Small intestine (tissue), 7 donors: ENCODE data around the gene LLPH. TPM values are rescaled to one million over a fixed set of nuclear protein-coding genes. Genes with fewer than 3 reads are reported as not detected.

Source experiments
- DNase-seq, 2 donors: peaks; one replicate each; pipeline versions ENCODE4 v3.0.0 to v3.0.0-alpha.2; 2013
- FAIRE-seq: peaks from 2 replicates; lab custom pipeline; 2012; peaks lifted over from hg19 to GRCh38; lab: Jason Lieb, UNC
- H3K27ac ChIP-seq, 3 donors: one replicate each; pipeline ENCODE4 v1.5.1; 2013; ENCODE audit warnings: low read length in 2 of 3, mild to moderate bottlenecking in 2 of 3, control low read depth in 1 of 3, inconsistent platforms in 1 of 3, low read depth in 1 of 3, moderate library complexity in 1 of 3
- H3K27me3 ChIP-seq, 3 donors: one replicate each; pipeline ENCODE4 v1.6.1; 2013; ENCODE audit warnings: low read length in 3 of 3, inconsistent platforms in 1 of 3; ENCODE audit not compliant: control insufficient read depth in 3 of 3, insufficient read depth in 3 of 3
- H3K36me3 ChIP-seq, 3 donors: one replicate each; pipeline ENCODE4 v1.6.1; 2013; ENCODE audit warnings: low read length in 3 of 3, inconsistent platforms in 1 of 3, low read depth in 1 of 3, mild to moderate bottlenecking in 1 of 3, moderate library complexity in 1 of 3; ENCODE audit not compliant: control insufficient read depth in 3 of 3, insufficient read depth in 2 of 3
- H3K4me1 ChIP-seq, 3 donors: one replicate each; pipeline ENCODE4 v1.6.1; 2013; ENCODE audit warnings: low read length in 2 of 3, inconsistent platforms in 1 of 3, low read depth in 1 of 3, mild to moderate bottlenecking in 1 of 3, moderate library complexity in 1 of 3; ENCODE audit not compliant: control insufficient read depth in 3 of 3, insufficient read depth in 2 of 3
- H3K4me3 ChIP-seq, 3 donors: one replicate each; pipeline ENCODE4 v1.5.1; 2013; ENCODE audit warnings: low read length in 3 of 3, control low read depth in 1 of 3, inconsistent platforms in 1 of 3, low read depth in 1 of 3, mild to moderate bottlenecking in 1 of 3, moderate library complexity in 1 of 3
- H3K9me3 ChIP-seq, 2 donors: one replicate each; pipeline ENCODE4 v1.6.1; 2013; ENCODE audit warnings: low read depth in 1 of 2, low read length in 1 of 2; ENCODE audit not compliant: control insufficient read depth in 2 of 2, insufficient read depth in 1 of 2
- WGBS, 3 donors: extraction: QIAGEN DNeasy Blood & Tissue Kit; methylation state at CpG; one replicate each; pipeline ENCODE4 v1.1.7; 2013; 5-methylcytosine and 5-hydroxymethylcytosine counted together
- polyA plus RNA-seq, 4 donors: library from polyadenylated mRNA; stranded (reverse) in 3 of 4; unstranded in 1 of 4; fragments of 200-250 nt in 3 of 4; fragments of 120-200 nt in 1 of 4; gene quantifications; one replicate each; pipeline versions ENCODE4 v1.2.1 to v1.2.3, GENCODE V29; 2013
- donor health status: healthy with polysubstance abuse.
- donor health status: control.
- donor health status: control.
- donor health status: Bipolar disorder and iron deficiency.
- donor health status: healthy.

LLPH gene
- polyA plus RNA-seq, 4 donors, result 18.8 to 29.7 (median 27.4) TPM

DNA sequence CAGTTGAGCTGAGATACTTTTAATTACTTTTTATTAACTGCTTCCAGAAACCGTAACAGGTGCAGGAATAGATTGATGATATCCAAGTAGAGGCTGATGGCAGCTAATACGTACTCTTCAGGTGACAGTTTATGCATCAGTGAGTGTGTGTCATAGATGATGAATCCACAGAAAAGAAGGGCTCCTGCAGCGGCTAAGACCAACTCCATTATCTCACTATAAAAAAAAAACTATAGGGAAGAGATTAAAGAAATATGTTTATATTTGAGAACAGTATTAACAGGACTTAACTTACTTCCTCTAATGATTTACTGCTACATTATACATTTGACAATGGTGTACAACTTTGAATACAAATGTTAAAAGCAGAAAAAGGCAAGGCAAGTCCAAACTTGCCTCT, 7.4 kb upstream of the LLPH start:
- FAIRE-seq (no peak), DNase-seq (no peak)
- 96 to 99% (median 97%) methylated on average over 3 of the region's 3 CpGs for WGBS, 3 donors
- no peaks in the 10 kb centered on the region for H3K27me3 ChIP-seq
- no peak overlapping the region for H3K4me3 ChIP-seq
- H3K36me3 ChIP-seq, result peaks cover 5 to 9% (median 7%) of the 10 kb centered on the region in 3 donors
- peaks cover 0 to 17% of the 10 kb centered on the region in 2 donors for H3K9me3 ChIP-seq
- no peak overlapping the region for H3K27ac ChIP-seq
- H3K4me1 ChIP-seq, result no peaks in the 10 kb centered on the region

DNA sequence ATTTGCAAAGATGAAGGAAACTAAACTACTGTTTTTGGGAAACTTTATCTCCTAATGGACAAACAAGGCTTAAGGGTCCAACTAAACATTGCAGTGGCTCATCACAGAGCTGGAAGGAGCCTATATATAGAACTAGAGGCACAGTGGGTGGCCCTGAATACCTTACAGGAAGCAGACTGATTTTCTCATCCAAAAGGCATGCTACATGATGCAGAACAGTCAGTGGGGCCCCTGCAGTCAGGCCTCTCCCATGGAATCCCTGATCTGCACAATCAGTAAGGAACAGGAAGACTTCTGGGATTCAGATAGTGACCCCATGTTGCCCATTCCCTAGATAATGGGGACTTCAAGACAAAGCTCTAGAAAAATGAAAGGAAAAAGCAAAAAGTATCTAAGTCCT, 1.9 kb upstream of the LLPH start:
- H3K4me3 ChIP-seq, result no peak overlapping the region
- no peaks in the 10 kb centered on the region for H3K9me3 ChIP-seq
- no peak for FAIRE-seq
- peak in 1 of 2 donors; percentile 30 for DNase-seq
- H3K27ac ChIP-seq, result no peak overlapping the region
- H3K27me3 ChIP-seq, result no peaks in the 10 kb centered on the region
- H3K36me3 ChIP-seq, result peaks cover 4 to 8% (median 5%) of the 10 kb centered on the region in 3 donors
- peaks cover 0 to 7% (median 5%) of the 10 kb centered on the region in 3 donors for H3K4me1 ChIP-seq

DNA sequence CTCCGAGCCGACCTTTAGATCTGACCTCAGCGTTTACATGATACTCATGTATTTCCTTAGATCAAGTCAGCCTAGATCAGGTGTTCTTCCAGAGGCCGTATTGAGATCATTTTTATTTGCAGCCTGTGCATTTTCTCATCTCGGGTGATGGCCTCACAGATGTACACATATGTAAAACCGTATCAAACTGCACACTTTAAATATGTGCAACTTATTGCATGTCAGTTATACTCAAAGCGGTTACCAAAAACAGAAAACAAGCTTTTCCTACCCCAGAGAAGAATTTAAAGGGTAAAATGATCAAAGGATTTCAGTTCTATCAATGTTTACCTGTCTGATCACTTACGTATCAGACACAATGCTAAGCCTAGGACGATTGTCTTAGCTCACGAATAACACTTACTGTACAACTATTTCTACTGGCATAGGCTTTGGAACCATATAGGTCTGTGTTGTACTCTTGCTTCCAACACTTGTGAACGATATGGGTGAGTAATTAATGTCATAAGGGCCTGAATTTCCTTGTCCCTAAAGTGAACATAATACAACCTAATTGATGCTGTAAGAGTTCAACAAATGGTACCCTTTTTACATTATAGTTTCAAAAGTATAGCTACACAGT, 628 bp upstream of the LLPH start:
- DNase-seq (no peak), FAIRE-seq (no peak)
- peak overlapping the region; percentile 45 to 81 (median 80) for H3K4me3 ChIP-seq
- H3K27ac ChIP-seq, result peak overlapping the region; percentile 71 to 91 (median 80)
- H3K9me3 ChIP-seq, result no peaks in the 10 kb centered on the region
- peaks cover 0 to 7% (median 5%) of the 10 kb centered on the region in 3 donors for H3K4me1 ChIP-seq
- whole genome bisulfite sequencing, 3 donors, result 2 to 6% (median 4%) methylated on average over 11 of the region's 11 CpGs
- H3K36me3 ChIP-seq, result peaks cover 2 to 5% (median 4%) of the 10 kb centered on the region in 3 donors
- no peaks in the 10 kb centered on the region for H3K27me3 ChIP-seq

DNA sequence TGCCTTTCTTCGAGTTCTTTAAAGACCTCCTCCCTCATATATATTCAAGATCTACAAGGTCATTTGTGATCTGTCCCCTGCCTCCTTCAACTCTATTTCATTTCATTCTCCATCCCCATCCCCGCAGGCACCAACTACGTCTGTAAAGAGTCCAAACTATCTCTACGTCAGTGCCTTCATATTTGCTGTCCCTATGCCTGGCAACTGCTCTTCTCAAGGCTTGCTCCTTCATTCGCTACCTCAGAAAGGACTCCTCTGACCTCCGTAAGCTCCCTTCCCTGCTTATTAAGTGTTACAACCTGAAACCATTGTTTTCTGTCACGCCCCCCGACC, 650 bp downstream of the LLPH start:
- peak overlapping the region; percentile 78 to 81 (median 80) for H3K4me3 ChIP-seq
- H3K27ac ChIP-seq, result peak overlapping the region in 1 of 3 donors; percentile 91
- DNase-seq, result peak; percentile 27 to 65
- H3K36me3 ChIP-seq, result peaks cover 3 to 10% (median 8%) of the 10 kb centered on the region in 3 donors
- no peaks in the 10 kb centered on the region for H3K9me3 ChIP-seq
- peaks cover 0 to 7% (median 5%) of the 10 kb centered on the region in 3 donors for H3K4me1 ChIP-seq
- FAIRE-seq, result no peak
- no peaks in the 10 kb centered on the region for H3K27me3 ChIP-seq
- 1 to 3% (median 3%) methylated on average over 8 of the region's 8 CpGs for WGBS, 3 donors

DNA sequence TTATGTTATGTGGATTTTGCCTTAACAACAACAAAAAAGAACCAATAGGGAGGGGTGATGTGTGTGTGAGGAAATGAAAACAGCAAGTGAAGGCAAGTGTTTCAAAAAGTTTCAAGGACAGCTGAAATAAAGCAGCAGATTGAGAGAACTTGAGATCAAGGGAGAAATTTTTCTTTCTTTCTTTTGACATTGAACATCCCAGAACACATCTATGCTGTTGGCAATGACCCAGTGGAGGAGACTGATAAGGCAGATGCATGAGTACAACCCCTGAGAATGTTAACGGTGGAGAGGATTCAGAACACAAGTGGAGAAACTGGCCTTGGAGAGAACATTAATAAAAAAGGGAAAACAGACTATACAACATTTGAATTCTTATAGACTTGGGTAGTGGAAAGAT, 2.9 kb downstream of the LLPH start:
- Histone ChIP-seq H3K4me1 (peaks cover 0 to 7% (median 5%) of the 10 kb centered on the region in 3 donors), H3K27ac (no peak overlapping the region), H3K27me3 (no peaks in the 10 kb centered on the region), H3K4me3 (no peak overlapping the region), H3K9me3 (no peaks in the 10 kb centered on the region), H3K36me3 (peaks cover 7 to 16% (median 14%) of the 10 kb centered on the region in 3 donors)
- FAIRE-seq (no peak), DNase-seq (no peak)
- WGBS, 3 donors, result 72 to 80% (median 74%) methylated on average over 1 of the region's 1 CpG

DNA sequence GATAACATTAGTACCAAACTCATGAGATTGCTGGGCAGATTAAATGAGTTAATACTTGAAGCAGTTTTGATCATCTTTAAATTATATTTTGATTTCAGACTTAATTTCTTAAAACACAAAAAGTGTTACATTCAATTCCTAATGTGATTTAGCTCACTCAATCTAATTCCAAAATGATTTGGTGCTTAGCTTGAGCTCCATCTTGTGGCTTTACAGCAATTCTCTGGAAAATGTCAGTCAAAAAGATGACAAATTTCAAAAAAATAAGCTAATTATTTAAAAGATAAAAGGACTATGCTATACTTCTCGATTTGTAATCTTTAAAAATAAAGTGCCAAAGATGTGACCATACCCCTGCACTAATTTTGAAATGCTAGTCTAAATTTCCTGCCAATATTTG, 10.1 kb downstream of the LLPH start:
- H3K27me3 ChIP-seq, result no peaks in the 10 kb centered on the region
- H3K4me1 ChIP-seq, result no peaks in the 10 kb centered on the region
- FAIRE-seq (no peak), DNase-seq (no peak)
- H3K4me3 ChIP-seq, result no peak overlapping the region
- H3K27ac ChIP-seq, result no peak overlapping the region
- peaks cover 6 to 12% (median 10%) of the 10 kb centered on the region in 3 donors for H3K36me3 ChIP-seq
- WGBS, 3 donors, result 89 to 92% (median 91%) methylated on average over 1 of the region's 1 CpG
- H3K9me3 ChIP-seq, result no peaks in the 10 kb centered on the region

DNA sequence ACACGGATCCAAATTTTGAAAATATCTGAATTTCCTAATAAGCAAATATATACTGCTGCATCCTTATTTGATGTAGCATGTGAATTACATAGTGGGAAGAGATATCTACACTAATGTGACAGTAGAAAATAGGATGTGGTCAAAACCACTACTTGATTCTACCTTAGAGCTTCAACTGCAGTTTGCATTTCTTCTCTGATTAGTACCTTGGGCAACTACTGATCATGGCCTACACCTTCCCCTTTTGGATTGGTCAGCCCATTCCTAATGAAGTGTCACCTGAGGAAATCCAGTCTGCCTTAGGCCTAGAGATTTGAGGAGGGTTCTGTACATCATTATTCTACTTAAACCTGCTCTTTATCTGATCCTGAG, 10.7 kb downstream of the LLPH start:
- H3K27me3 ChIP-seq, result no peaks in the 10 kb centered on the region
- no peaks in the 10 kb centered on the region for H3K4me1 ChIP-seq
- H3K36me3 ChIP-seq, result peaks cover 5 to 9% (median 6%) of the 10 kb centered on the region in 3 donors
- no peaks in the 10 kb centered on the region for H3K9me3 ChIP-seq
- FAIRE-seq (no peak), DNase-seq (no peak)
- H3K27ac ChIP-seq, result no peak overlapping the region
- no peak overlapping the region for H3K4me3 ChIP-seq
- WGBS, 3 donors, result 91 to 94% (median 94%) methylated on average over 1 of the region's 1 CpG

DNA sequence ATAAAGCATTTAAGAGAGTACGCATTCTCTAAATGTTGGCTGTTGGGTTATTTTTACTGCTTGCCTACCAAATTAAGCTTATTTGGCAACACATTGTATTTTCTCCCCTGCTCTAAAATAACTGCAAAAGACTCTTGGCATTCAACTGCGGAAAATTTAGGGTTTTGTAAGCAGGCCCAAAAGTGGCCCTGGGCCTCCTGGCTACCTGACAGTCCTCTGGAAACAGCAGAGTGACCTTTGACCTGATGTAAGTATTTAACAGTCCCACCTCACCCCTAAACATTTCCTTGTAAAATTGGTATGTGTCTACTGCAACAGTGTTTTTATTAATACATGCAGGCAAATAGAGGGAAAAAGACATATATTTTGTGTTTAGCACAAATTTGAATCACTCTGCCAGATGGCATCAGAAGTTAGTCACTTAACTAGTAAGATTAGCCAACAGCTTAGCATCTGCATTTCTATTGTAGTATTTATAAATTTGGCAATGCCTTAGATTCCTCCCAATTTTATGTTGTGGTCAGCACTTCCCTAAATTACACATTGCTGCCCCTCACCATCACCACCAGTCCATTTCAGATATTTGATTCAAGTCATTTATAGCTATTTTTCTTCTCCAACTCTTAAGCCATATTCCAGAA, 11.2 kb downstream of the LLPH start:
- H3K4me3 ChIP-seq, result no peak overlapping the region
- 90 to 99% (median 92%) methylated on average over 2 of the region's 2 CpGs for WGBS, 3 donors
- H3K4me1 ChIP-seq, result no peaks in the 10 kb centered on the region
- peaks cover 2 to 5% (median 2%) of the 10 kb centered on the region in 3 donors for H3K36me3 ChIP-seq
- no peak overlapping the region for H3K27ac ChIP-seq
- FAIRE-seq, result no peak
- H3K27me3 ChIP-seq, result no peaks in the 10 kb centered on the region
- no peaks in the 10 kb centered on the region for H3K9me3 ChIP-seq
- no peak for DNase-seq
